GM19395 (cell line): Measurements from ENCODE around the gene RXFP2.
A peak's percentile ranks its signal among the peaks of the same experiment; 100 is the strongest.

Experiments
- ATAC-seq: cut with Tn5 transposase; IDR thresholded peaks from one replicate; pipeline ENCODE4 v1.9.1; 2021; ENCODE audit warnings: mild to moderate bottlenecking, moderate library complexity; ENCODE audit not compliant: unreplicated experiment

The RXFP2 gene

DNA sequence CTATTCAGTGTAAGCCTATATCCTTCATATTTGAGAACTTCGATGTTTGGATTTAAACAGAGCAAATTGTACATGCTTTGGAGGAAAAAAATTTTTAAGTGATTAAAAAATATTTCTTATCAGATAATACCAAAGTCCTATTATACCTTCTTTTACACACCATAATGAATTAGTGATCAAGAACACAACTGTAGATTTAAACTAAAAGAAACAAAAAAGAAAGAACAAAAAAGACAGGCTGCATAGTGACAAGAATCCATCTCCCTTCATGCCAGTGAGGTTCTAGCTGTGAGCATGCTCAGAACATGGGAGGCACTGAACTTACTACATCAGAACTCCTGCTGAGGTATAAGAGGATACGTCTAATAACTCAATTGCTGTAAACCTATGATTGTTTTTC, at the start of gene RXFP2:
TSS of gene RXFP2 (plus strand) at position 301 of the 400 bp plus-strand sequence. CDS start at position 388, 87 bp downstream.
- ATAC-seq, result no peak

- ATAC-seq, result no peak
Measured at GRCh38 chr13:31697290-31697689, 42.0 kb upstream of the RXFP2 start.

DNA sequence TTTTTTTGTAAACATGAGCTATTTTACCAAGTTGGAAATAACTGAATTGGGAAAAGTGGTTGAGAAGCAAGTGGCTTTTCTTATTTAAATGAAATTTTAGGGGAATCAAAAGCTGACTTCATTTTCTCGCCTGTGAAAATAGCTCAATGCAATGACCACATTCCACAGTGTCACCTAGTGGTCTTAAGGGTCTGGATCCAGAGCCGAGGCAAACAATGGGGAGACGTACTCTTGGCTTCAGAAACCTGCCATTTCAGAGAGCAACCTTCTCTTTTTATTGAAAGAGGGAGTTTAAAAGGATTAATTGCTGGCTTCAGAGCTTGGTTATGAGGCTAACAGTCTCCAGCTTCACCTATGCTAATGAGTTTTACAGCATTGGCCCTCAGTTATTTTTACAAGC, 39.7 kb upstream of the RXFP2 start:
- ATAC-seq, result no peak

- ATAC-seq, result no peak
Measured at GRCh38 chr13:31703780-31704179, 35.5 kb upstream of the RXFP2 start.

DNA sequence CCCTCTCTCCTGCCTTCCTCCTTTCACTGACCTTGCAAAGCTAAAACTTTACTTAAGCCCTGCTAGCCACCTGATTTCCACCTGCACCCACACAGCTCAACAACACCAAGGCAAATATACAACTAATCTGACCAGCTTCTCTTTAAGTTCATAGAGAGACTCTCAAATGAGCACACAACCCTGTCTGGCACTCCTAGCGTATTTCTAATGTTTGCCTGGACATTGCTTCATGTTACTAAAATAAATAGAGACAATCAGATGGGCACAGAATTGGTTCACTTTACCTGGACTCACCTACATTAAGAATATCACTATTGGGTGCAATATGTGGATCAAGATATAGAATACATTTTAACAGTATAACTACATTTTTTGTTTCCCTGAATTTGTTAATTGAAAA, 33.2 kb upstream of the RXFP2 start:
- ATAC-seq, result no peak

- no peak for ATAC-seq
Measured at GRCh38 chr13:31717583-31717982, 21.7 kb upstream of the RXFP2 start.

DNA sequence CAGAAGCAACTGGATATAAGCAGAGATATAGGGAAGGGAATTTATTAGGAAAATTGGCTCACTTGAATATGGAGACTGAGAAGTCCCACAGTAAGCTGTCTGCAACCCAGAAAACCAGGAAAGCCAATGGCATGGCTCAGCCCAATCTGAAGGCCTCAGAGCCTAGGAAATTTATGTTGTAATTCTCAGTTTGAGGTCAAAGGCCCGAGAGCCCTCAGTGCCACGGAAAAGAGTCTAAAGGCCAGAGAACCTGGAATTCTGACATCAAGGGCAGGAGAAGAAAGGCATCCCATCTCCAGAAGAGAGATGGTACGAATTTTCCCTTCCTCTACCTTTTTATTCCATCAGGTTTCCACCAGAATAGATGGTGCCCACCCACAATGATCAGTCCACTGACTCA, 20.1 kb upstream of the RXFP2 start:
- ATAC-seq, result no peak

DNA sequence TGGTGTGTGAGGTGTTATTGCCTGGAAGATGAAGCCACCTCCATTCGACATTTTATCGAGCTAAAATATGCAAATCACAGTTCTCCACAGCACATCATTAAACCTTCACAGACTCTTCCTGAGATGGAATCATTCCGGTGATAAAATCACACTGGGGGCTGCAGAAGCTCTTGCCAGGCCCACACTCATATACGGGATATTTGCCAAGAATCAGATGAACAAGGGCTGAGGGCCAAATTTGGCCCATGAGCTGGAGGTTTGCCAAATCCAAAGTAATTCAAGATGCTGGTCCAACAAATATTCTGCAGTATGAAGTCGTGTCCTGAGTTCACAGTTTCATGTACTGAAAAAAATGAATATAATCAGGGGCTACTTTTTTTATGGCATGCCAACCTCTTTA, 16.7 kb upstream of the RXFP2 start:
- ATAC-seq, result no peak

DNA sequence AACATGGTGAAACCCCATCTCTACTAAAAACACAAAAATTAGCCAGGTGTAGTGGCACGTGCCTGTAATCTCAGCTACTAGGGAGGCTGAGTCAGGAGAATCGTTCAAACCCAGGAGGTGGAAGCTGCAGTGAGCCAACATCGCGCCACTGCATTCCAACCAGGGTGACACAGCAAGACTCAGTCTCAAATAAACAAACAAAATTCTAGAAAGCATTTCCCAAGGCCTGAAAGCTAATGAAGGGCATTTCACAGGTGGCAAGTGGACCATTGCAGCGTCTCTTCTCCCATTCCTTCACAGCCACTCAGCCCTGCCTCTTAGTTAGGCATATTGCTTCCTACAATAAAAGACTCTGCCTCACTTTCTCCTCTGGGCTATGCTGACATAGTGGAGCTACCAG, 13.5 kb upstream of the RXFP2 start:
- ATAC-seq, result no peak

GRCh38 chr13:31731921-31732320, 7.4 kb upstream of the RXFP2 start:
- no peak for ATAC-seq

- ATAC-seq, result no peak
Measured at GRCh38 chr13:31733066-31733465, 6.3 kb upstream of the RXFP2 start.

DNA sequence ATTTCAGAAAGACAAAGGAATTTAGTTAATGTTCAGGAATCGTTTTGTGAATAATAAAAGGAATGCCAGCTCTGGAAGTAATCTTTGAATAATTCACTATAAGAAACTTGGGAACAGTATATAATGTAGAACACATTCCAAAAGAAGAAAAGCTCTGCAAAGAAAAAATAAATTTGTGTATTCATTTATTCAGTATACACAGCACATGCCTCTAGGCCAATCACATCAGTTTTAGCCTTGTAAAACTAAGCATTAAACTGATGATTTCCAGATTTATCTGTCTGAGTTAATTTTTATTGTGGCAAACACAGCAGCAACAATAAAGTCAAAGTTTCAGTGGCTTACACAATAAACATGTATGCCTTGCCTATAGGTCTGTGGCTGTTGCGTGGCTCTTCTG, 5.7 kb upstream of the RXFP2 start:
- ATAC-seq, result no peak

DNA sequence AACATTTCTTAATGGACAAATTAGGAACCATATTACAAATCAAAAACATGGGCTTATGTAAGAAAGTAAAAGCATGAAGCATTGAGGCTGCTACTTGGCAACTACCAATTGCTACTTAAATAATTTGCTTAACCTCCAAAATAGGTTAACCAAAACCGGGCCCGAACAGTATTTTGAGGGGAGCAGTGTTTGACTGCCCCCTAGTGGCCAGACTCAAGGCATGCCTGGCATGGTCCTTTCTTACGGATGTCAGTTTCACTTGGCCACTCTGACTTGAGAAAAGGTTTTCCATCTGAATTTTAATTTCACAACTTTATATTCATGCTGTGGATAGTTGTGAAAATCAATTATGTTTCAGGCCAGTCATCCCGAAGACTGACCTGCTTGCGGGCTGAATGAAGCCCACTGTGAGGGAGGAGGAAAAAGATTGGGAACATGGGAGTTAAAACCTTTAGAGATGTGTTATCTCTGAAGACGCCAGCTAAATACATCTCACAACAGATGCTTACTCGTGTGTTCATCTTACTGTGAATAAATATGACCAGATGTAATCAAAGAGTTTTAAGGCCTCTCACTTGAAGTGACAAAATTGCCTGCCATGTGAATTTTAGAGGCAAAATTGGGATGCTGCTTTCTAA, 2.9 kb downstream of the RXFP2 start:
- ATAC-seq, result peak; percentile 96

DNA sequence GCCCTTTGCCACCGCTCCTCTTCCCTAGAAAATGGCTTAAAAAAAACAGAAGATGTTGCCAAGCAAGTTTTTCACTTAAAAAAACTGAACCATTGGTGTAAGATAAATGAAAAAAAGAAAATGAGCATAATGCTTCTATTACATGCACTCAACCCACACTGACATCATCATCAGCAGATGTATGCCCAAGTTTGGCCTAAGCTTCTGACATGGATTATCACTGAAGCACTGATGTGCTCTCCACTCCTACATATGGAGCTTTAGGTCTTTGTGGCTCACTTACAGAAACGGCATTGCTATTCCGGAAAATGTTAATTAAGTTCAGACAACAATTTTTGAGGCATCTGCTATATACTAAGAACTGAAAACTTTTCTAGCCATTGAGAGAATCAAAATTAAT, 8.0 kb downstream of the RXFP2 start:
- ATAC-seq, result no peak

DNA sequence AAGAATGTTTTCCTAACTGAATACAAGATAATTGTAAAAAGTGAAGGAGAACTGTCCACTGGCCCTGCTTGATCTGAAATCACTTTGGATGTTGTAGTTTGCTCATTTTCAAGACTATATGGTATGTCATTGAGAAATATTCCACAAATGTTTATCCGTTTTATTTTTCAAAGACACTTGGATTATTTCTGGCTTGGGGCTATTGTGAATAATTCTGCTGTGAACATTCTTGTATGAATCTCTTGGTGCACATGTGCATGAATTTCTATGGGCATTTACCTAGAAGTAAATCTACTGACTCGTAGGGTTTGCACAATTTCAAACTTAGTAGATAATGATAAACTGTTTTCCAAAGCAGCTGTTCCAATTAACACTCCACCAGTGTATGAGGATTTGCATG, 8.6 kb downstream of the RXFP2 start:
- no peak for ATAC-seq

GRCh38 chr13:31749929-31750328, 10.6 kb downstream of the RXFP2 start:
- ATAC-seq, result no peak

GRCh38 chr13:31755211-31755610, 15.9 kb downstream of the RXFP2 start:
- no peak for ATAC-seq

GRCh38 chr13:31755803-31756212, 16.5 kb downstream of the RXFP2 start:
- no peak for ATAC-seq

GRCh38 chr13:31756346-31756745, 17.0 kb downstream of the RXFP2 start:
- ATAC-seq, result no peak

DNA sequence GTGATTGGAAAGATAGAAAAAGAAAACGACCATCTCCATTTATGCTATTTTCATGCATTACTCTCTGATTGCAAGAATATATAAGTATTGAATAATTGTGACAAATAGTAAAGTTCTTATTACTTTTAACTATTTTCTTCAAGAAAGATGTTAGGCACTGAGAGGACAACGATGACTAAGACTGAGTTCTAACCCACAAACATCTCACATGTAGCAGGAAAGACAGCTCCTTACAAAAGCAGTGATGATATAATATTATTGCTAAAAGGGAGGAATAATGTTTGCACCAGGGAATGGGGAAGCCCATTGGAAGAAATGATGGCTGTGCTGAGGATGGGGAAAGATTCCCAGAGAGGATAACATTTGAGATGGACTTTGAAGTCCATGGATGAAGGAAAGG, 22.6 kb downstream of the RXFP2 start:
- no peak for ATAC-seq

DNA sequence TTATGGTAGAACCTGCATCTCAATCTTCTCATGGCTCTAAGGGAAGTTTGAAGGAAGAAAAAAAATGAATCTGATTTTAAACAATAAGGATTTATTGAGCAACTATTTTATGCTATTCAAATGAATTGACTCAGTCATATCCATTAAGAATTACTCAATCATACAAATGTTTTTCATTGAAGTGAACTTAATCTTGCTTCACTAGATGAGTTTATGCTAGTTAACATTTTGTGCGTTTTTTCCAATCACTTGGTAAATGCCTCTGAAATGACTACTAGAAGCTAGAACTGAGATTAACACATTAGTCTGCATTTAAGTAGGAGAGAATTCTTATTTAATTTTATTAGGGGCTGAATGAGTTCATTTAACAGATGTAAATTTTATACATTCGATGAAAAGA, 25.2 kb downstream of the RXFP2 start:
- ATAC-seq, result no peak

- ATAC-seq, result no peak
Measured at GRCh38 chr13:31765138-31765785, 25.9 kb downstream of the RXFP2 start.
